Stomach (tissue), 9 donors: Measurements from ENCODE around the gene ITGB8. TPM values are rescaled to one million over a fixed set of nuclear protein-coding genes. Genes with fewer than 3 reads are reported as not detected.

Experiments
- DNase-seq, 2 donors: peaks; one replicate each; pipeline versions ENCODE4 v3.0.0 to v3.0.0-alpha.2; 2013 to 2019
- H3K27ac ChIP-seq, 5 donors: fragments of 200-600 bp in 4 of 5; sonication (generic) in 4 of 5; one replicate each; pipeline ENCODE4 v1.5.1; 2013 to 2019; ENCODE audit warnings: mild to moderate bottlenecking in 1 of 5, moderate library complexity in 1 of 5
- H3K27me3 ChIP-seq, 3 donors: fragments of 200-600 bp; sonication (generic); one replicate each; pipeline ENCODE4 v1.5.1; 2017 to 2019; ENCODE audit warnings: mixed run types in 1 of 3
- H3K36me3 ChIP-seq, 4 donors: fragments of 200-600 bp; sonication (generic); 1 replicate in 3 of 4; 2 replicates in 1 of 4; pipeline ENCODE4 v1.5.1; 2016 to 2019
- H3K4me1 ChIP-seq, 4 donors: fragments of 200-600 bp; sonication (generic); one replicate each; pipeline ENCODE4 v1.5.1; 2016 to 2019
- H3K4me3 ChIP-seq, 4 donors: fragments of 200-600 bp; sonication (generic) in 3 of 4; one replicate each; pipeline ENCODE4 v1.5.1; 2016 to 2019; ENCODE audit warnings: mild to moderate bottlenecking in 1 of 4
- H3K9me3 ChIP-seq, 4 donors: fragments of 200-600 bp; sonication (generic); one replicate each; pipeline ENCODE4 v1.5.1; 2016 to 2019
- EP300 ChIP-seq: sonication (generic); formaldehyde crosslinking; IDR thresholded peaks from one replicate; pipeline ENCODE4 v1.6.1; 2017; ENCODE audit warnings: antibody characterized with exemption
- POLR2A ChIP-seq, 4 donors: fragments of 450-650 bp; IDR thresholded peaks; one replicate each; pipeline ENCODE4 v1.6.1; 2016; ENCODE audit warnings: antibody characterized with exemption in 4 of 4, control low read depth in 2 of 4, mild to moderate bottlenecking in 1 of 4, moderate library complexity in 1 of 4
- POLR2AphosphoS5 ChIP-seq, 3 donors: sonication (generic); formaldehyde crosslinking; IDR thresholded peaks; one replicate each; pipeline ENCODE4 v1.6.1; 2016; ENCODE audit warnings: antibody characterized with exemption in 3 of 3
- WGBS, 5 donors: extraction: QIAGEN DNeasy Blood & Tissue Kit in 3 of 5; methylation state at CpG; one replicate each; pipeline versions ENCODE4 v1.1.5 to v1.1.7; 2013 to 2018; 5-methylcytosine and 5-hydroxymethylcytosine counted together
- intact Hi-C: fragments of 100-400 bp; cut with DNase I; formaldehyde crosslinking; loops from one replicate; pipeline ENCODE4 v1.15.1; 2023; ENCODE audit warnings: low total_unique reads
- polyA plus RNA-seq, 3 donors: library from polyadenylated mRNA; stranded (reverse); fragments of 200-250 nt; gene quantifications; one replicate each; pipeline ENCODE4 v1.2.3, GENCODE V29; 2013
- total RNA-seq, 5 donors: library from RNA; depleted of rRNA; stranded (reverse); fragments of >200 nt; gene quantifications; one replicate each; pipeline versions ENCODE4 v1.1.0 to v1.2.3, GENCODE V29; 2014 to 2016
- TF ChIP-seq, protein P1 (sequence below), 7 experiments: fragments of 450-650 bp in 4 of 7; fragments of 200-600 bp in 3 of 7; sonication (generic) in 3 of 7; IDR thresholded peaks; one replicate each; pipeline ENCODE4 v1.5.1; 2016 to 2019; ENCODE audit warnings: antibody characterized with exemption in 7 of 7, control low read depth in 2 of 7, mild to moderate bottlenecking in 1 of 7
- donor health status: healthy with polysubstance abuse.
- donor health status: Bipolar disorder and iron deficiency.
- donor health status: healthy.

Gene ITGB8
- total and polyA plus RNA-seq, 8 donors = 1.1 to 31.9 (median 6.5) TPM

DNA sequence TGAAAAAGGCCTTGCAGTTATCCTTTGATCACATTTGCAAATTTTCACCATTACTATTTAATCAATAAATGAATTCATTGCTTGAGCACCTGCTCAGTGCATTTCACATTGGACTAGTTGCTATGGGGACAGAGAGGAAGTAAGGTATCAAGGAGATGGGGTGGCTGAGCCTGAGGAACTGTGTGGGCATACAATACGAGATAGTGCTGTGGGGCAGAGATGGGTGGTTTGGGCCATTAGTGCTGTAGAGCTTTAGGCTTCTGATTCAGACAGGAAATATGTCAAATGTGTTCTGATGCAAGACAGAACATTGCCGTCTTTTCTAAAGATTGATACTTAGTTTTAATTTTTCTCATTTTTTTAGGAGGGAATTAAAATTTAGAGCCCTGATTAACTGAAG, 13.2 kb downstream of the ITGB8 start:
- Histone ChIP-seq H3K9me3 (no peaks in the 10 kb centered on the region), H3K36me3 (no peaks in the 10 kb centered on the region), H3K27ac (no peak overlapping the region), H3K4me3 (no peak overlapping the region), H3K27me3 (no peaks in the 10 kb centered on the region), H3K4me1 (peaks cover 0 to 7% (median 0%) of the 10 kb centered on the region in 4 donors)
- 46 to 65% (median 54%) methylated on average over 2 of the region's 2 CpGs for WGBS, 5 donors
- intact Hi-C loops = no loop called here
- DNase-seq = no peak
- no peak for TF ChIP-seq POLR2AphosphoS5 (IDR thresholded peaks at IDR 0.05)
- TF ChIP-seq POLR2A (IDR thresholded peaks at IDR 0.05) = no peak
- TF ChIP-seq, protein P1, sequence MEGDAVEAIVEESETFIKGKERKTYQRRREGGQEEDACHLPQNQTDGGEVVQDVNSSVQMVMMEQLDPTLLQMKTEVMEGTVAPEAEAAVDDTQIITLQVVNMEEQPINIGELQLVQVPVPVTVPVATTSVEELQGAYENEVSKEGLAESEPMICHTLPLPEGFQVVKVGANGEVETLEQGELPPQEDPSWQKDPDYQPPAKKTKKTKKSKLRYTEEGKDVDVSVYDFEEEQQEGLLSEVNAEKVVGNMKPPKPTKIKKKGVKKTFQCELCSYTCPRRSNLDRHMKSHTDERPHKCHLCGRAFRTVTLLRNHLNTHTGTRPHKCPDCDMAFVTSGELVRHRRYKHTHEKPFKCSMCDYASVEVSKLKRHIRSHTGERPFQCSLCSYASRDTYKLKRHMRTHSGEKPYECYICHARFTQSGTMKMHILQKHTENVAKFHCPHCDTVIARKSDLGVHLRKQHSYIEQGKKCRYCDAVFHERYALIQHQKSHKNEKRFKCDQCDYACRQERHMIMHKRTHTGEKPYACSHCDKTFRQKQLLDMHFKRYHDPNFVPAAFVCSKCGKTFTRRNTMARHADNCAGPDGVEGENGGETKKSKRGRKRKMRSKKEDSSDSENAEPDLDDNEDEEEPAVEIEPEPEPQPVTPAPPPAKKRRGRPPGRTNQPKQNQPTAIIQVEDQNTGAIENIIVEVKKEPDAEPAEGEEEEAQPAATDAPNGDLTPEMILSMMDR (IDR thresholded peaks at IDR 0.05) = no peak
- no peak for TF ChIP-seq EP300

GRCh38 chr7:20344396-20344795, 13.7 kb downstream of the ITGB8 start:
- 93 to 99% (median 97%) methylated on average over 4 of the region's 4 CpGs for WGBS, 5 donors
- TF ChIP-seq EP300 = no peak
- TF ChIP-seq, protein P1 (IDR thresholded peaks at IDR 0.05) = no peak
- no peak for TF ChIP-seq POLR2AphosphoS5 (IDR thresholded peaks at IDR 0.05)
- TF ChIP-seq POLR2A (IDR thresholded peaks at IDR 0.05) = no peak
- Histone ChIP-seq H3K4me3 (no peak overlapping the region), H3K27ac (no peak overlapping the region), H3K27me3 (no peaks in the 10 kb centered on the region), H3K4me1 (peaks cover 0 to 7% (median 0%) of the 10 kb centered on the region in 4 donors), H3K36me3 (no peaks in the 10 kb centered on the region), H3K9me3 (no peaks in the 10 kb centered on the region)
- intact Hi-C loops = no loop called here
- DNase-seq = no peak

GRCh38 chr7:20346577-20346976, 15.9 kb downstream of the ITGB8 start:
- Histone ChIP-seq H3K4me1 (peaks cover 0 to 17% (median 11%) of the 10 kb centered on the region in 4 donors), H3K4me3 (no peak overlapping the region), H3K27me3 (no peaks in the 10 kb centered on the region), H3K27ac (no peak overlapping the region), H3K36me3 (no peaks in the 10 kb centered on the region), H3K9me3 (no peaks in the 10 kb centered on the region)
- WGBS, 5 donors = 85 to 94% (median 92%) methylated on average over 4 of the region's 4 CpGs
- no peak for DNase-seq
- intact Hi-C loops = no loop called here
- TF ChIP-seq, protein P1 (IDR thresholded peaks at IDR 0.05) = no peak
- TF ChIP-seq POLR2A (IDR thresholded peaks at IDR 0.05) (no peak), POLR2AphosphoS5 (IDR thresholded peaks at IDR 0.05) (no peak), EP300 (no peak)

DNA sequence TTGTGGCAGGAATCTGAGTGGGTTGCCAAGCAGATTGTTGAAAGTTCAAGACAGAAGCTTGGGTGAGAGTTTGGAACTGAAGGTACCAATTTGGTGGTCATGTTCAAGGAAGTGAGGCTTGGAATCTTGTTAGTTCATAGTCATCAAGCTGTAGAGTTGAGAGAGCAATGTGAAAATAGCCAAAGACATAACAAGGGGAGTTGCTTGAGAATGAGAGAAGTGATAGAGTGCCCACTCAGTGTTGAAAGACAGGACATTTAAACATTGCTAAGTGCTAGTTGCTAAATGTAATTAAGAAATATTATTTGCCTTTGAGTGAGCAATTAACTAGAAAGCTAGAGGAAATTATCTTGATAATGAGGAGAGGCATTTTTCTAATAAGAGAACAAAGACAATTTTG, 17.0 kb downstream of the ITGB8 start:
- Histone ChIP-seq H3K36me3 (no peaks in the 10 kb centered on the region), H3K9me3 (no peaks in the 10 kb centered on the region), H3K27ac (no peak overlapping the region), H3K4me1 (peaks cover 0 to 26% (median 17%) of the 10 kb centered on the region in 4 donors), H3K27me3 (no peaks in the 10 kb centered on the region), H3K4me3 (no peak overlapping the region)
- TF ChIP-seq POLR2AphosphoS5 (IDR thresholded peaks at IDR 0.05) = no peak
- TF ChIP-seq, protein P1 (IDR thresholded peaks at IDR 0.05) = no peak
- no peak for TF ChIP-seq EP300
- TF ChIP-seq POLR2A (IDR thresholded peaks at IDR 0.05) = no peak
- intact Hi-C loops = no loop called here
- no peak for DNase-seq
